ENCODE measurements around the gene RFTN2. TPM values are rescaled to one million over a fixed set of nuclear protein-coding genes. Genes with fewer than 3 reads are reported as not detected.

Gene RFTN2
- total RNA-seq, 1 experiment from 2014 or later, result not detected

DNA sequence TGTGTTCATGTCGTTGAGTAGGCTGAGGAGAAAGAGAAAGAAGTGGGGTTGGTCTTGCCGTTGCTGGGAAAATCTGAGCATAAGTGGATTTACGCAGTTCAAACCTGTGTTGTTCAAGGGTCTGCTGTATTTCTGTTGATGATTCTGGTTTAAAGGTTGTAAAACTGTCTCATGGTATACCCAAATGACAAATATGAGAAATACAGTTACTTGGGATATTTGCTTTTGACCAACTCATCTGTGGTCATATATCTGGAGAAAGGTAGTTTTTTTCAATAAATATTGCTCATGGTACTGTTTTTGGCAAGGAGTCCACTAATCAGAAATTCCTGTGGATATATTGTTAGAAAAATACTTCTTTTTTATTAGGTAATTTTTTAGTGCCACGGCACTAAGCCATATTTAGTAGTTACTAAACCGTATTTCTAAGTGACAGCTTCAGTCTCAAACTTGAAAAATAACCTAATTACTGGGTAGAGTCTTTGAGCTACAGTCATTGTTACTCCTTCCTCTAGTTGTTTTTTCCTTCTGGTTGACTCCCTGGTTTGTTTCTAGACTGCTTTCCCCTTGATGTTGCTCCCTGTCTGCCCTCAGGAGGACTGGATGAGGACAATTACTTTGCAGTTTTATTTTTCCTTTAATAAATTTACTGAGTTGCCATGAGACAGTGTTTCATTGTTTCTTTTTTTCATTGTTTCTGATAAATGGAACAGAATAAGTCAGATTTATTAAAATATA lies 128.1 kb downstream of the RFTN2 start:
- no peaks in the 10 kb centered on the region for H3K4me1 ChIP-seq (ENCODE audit: control insufficient read depth, insufficient read depth, low read length)
- no TSS peak for BruUV-seq (replicated peaks)
- H3K27me3 ChIP-seq (ENCODE audit: control insufficient read depth, insufficient read depth, low read length), result no peaks in the 10 kb centered on the region
- no peak overlapping the region for H3K27ac ChIP-seq (ENCODE audit: low read length)
- DNase-seq (ENCODE audit: low read depth, low spot score), result no peak
- intact Hi-C loops (cut with micrococcal nuclease; ENCODE audit: unreplicated experiment) (no loop called here), in situ Hi-C loops (cut with HindIII; ENCODE audit: low pct_unique_long_range_greater_than_20kb, low sequenced_read_pairs) (no loop called here)
- TF ChIP-seq CTCF (IDR thresholded peaks at IDR 0.05), result no peak
- no peak for TF ChIP-seq TCF7L2 (IDR thresholded peaks at IDR 0.05; ENCODE audit: low read depth, low read length)
- TF ChIP-seq SIN3A (IDR thresholded peaks at IDR 0.05; ENCODE audit: borderline replicate concordance, insufficient read depth, low read depth, low read length), result no peak
- TF ChIP-seq POLR2AphosphoS5 (IDR thresholded peaks at IDR 0.05; ENCODE audit: low read depth, low read length), result no peak
- TF ChIP-seq REST (IDR thresholded peaks at IDR 0.05; ENCODE audit: insufficient read depth in 1 of 2, low read depth in 2 of 2, low read length in 1 of 2), result no peak
- H3K4me3 ChIP-seq (ENCODE audit: low read depth in 2 of 2, low read length in 2 of 2), result no peak overlapping the region
- H3K36me3 ChIP-seq (ENCODE audit: control insufficient read depth, insufficient read depth, low read length), result peaks cover 23% of the 10 kb centered on the region
- H3K9me3 ChIP-seq (ENCODE audit: control insufficient read depth, insufficient read depth, low read depth, low read length), result no peaks in the 10 kb centered on the region
- ChIA-PET CTCF (no interaction called here), POLR2A (no interaction called here)
- no peak for ATAC-seq

- Histone ChIP-seq H3K4me1 (ENCODE audit: control insufficient read depth, insufficient read depth, low read length) (no peaks in the 10 kb centered on the region), H3K36me3 (ENCODE audit: control insufficient read depth, insufficient read depth, low read length) (peaks cover 14% of the 10 kb centered on the region; the same call in 1 of the 2 replicates), H3K4me3 (ENCODE audit: low read depth in 2 of 2, low read length in 2 of 2) (no peak overlapping the region), H3K27me3 (ENCODE audit: control insufficient read depth, insufficient read depth, low read length) (no peaks in the 10 kb centered on the region), H3K9me3 (ENCODE audit: control insufficient read depth, insufficient read depth, low read depth, low read length) (no peaks in the 10 kb centered on the region), H3K27ac (ENCODE audit: low read length) (no peak overlapping the region)
- TF ChIP-seq POLR2AphosphoS5 (IDR thresholded peaks at IDR 0.05; ENCODE audit: low read depth, low read length) (no peak), CTCF (IDR thresholded peaks at IDR 0.05) (no peak), TCF7L2 (IDR thresholded peaks at IDR 0.05; ENCODE audit: low read depth, low read length) (no peak), REST (IDR thresholded peaks at IDR 0.05; ENCODE audit: insufficient read depth in 1 of 2, low read depth in 2 of 2, low read length in 1 of 2) (no peak), SIN3A (IDR thresholded peaks at IDR 0.05; ENCODE audit: borderline replicate concordance, insufficient read depth, low read depth, low read length) (no peak)
- no TSS peak for BruUV-seq (replicated peaks)
- ChIA-PET CTCF (no interaction called here), POLR2A (no interaction called here)
- intact Hi-C loops (cut with micrococcal nuclease; ENCODE audit: unreplicated experiment) (no loop called here), in situ Hi-C loops (cut with HindIII; ENCODE audit: low pct_unique_long_range_greater_than_20kb, low sequenced_read_pairs) (no loop called here)
- DNase-seq (ENCODE audit: low read depth, low spot score) (no peak), ATAC-seq (no peak)
Observed at GRCh38 chr2:197543206-197543605, 132.2 kb downstream of the RFTN2 start.
